ENCODE results near the gene ACTL8. TPM values are rescaled to one million over a fixed set of nuclear protein-coding genes. Genes with fewer than 3 reads are reported as not detected.

Gene ACTL8
- total RNA-seq, 1 donor from 2014 or later = not detected

DNA sequence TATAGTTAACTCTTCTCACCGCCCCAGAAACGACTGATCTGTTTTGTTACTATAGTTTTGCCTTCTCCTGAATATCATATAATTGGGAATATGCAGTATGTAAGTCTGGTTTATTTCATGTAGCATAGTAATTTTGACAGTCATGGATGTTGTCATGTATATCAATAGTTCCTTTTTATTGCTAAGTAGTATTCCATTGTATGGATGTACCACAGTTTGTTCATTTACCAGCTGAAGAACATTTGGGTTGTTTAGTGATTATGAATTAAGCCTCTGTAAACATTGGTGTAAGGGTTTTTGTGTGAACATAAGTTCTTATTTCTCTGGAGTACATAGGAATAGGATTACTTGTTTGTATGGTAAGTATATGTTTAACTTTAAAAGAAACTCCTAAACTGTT, 55.5 kb downstream of the ACTL8 start:
- no peaks in the 10 kb centered on the region for H3K36me3 ChIP-seq (ENCODE audit: control insufficient read depth in 3 of 3, insufficient read depth in 3 of 3, low read length in 3 of 3)
- H3K9me3 ChIP-seq (ENCODE audit: control insufficient read depth in 3 of 3, low read length in 3 of 3) = no peaks in the 10 kb centered on the region
- H3K4me1 ChIP-seq (ENCODE audit: control insufficient read depth in 3 of 3, insufficient read depth in 3 of 3, low read length in 3 of 3) = no peaks in the 10 kb centered on the region
- H3K9ac ChIP-seq (ENCODE audit: low read depth in 1 of 3, low read length in 3 of 3) = no peak overlapping the region
- no peak overlapping the region for H3K27ac ChIP-seq (ENCODE audit: low read depth, low read length)
- no peak overlapping the region for H3K4me3 ChIP-seq (ENCODE audit: low read length in 3 of 3)
- H3K27me3 ChIP-seq (ENCODE audit: control insufficient read depth in 3 of 3, insufficient read depth in 3 of 3, low read length in 3 of 3) = peaks cover 0 to 8% (median 7%) of the 10 kb centered on the region in 3 donors

- H3K36me3 ChIP-seq (ENCODE audit: control insufficient read depth in 3 of 3, insufficient read depth in 3 of 3, low read length in 3 of 3) = no peaks in the 10 kb centered on the region
- no peak overlapping the region for H3K27ac ChIP-seq (ENCODE audit: low read depth, low read length)
- no peak overlapping the region for H3K9ac ChIP-seq (ENCODE audit: low read depth in 1 of 3, low read length in 3 of 3)
- peaks cover 0 to 3% (median 2%) of the 10 kb centered on the region in 3 donors for H3K4me1 ChIP-seq (ENCODE audit: control insufficient read depth in 3 of 3, insufficient read depth in 3 of 3, low read length in 3 of 3)
- no peak overlapping the region for H3K4me3 ChIP-seq (ENCODE audit: low read length in 3 of 3)
- no peaks in the 10 kb centered on the region for H3K9me3 ChIP-seq (ENCODE audit: control insufficient read depth in 3 of 3, low read length in 3 of 3)
- H3K27me3 ChIP-seq (ENCODE audit: control insufficient read depth in 3 of 3, insufficient read depth in 3 of 3, low read length in 3 of 3) = peaks cover 0 to 6% (median 5%) of the 10 kb centered on the region in 3 donors
Observed at GRCh38 chr1:17816511-17816910, 61.4 kb downstream of the ACTL8 start.

- H3K27me3 ChIP-seq (ENCODE audit: control insufficient read depth in 3 of 3, insufficient read depth in 3 of 3, low read length in 3 of 3) = peaks cover 5 to 19% (median 9%) of the 10 kb centered on the region in 3 donors
- peaks cover 0 to 3% (median 2%) of the 10 kb centered on the region in 3 donors for H3K4me1 ChIP-seq (ENCODE audit: control insufficient read depth in 3 of 3, insufficient read depth in 3 of 3, low read length in 3 of 3)
- H3K27ac ChIP-seq (ENCODE audit: low read depth, low read length) = no peak overlapping the region
- no peak overlapping the region for H3K9ac ChIP-seq (ENCODE audit: low read depth in 1 of 3, low read length in 3 of 3)
- no peak overlapping the region for H3K4me3 ChIP-seq (ENCODE audit: low read length in 3 of 3)
- H3K9me3 ChIP-seq (ENCODE audit: control insufficient read depth in 3 of 3, low read length in 3 of 3) = no peaks in the 10 kb centered on the region
- no peaks in the 10 kb centered on the region for H3K36me3 ChIP-seq (ENCODE audit: control insufficient read depth in 3 of 3, insufficient read depth in 3 of 3, low read length in 3 of 3)
Observed at GRCh38 chr1:17819129-17819802, 64.1 kb downstream of the ACTL8 start.

- no peak overlapping the region for H3K4me3 ChIP-seq (ENCODE audit: low read length in 3 of 3)
- H3K27ac ChIP-seq (ENCODE audit: low read depth, low read length) = no peak overlapping the region
- H3K9me3 ChIP-seq (ENCODE audit: control insufficient read depth in 3 of 3, low read length in 3 of 3) = no peaks in the 10 kb centered on the region
- peaks cover 0 to 3% (median 2%) of the 10 kb centered on the region in 3 donors for H3K4me1 ChIP-seq (ENCODE audit: control insufficient read depth in 3 of 3, insufficient read depth in 3 of 3, low read length in 3 of 3)
- H3K27me3 ChIP-seq (ENCODE audit: control insufficient read depth in 3 of 3, insufficient read depth in 3 of 3, low read length in 3 of 3) = peaks cover 5 to 20% (median 9%) of the 10 kb centered on the region in 3 donors
- H3K36me3 ChIP-seq (ENCODE audit: control insufficient read depth in 3 of 3, insufficient read depth in 3 of 3, low read length in 3 of 3) = no peaks in the 10 kb centered on the region
- H3K9ac ChIP-seq (ENCODE audit: low read depth in 1 of 3, low read length in 3 of 3) = no peak overlapping the region
Observed at GRCh38 chr1:17820198-17820597, 65.1 kb downstream of the ACTL8 start.

GRCh38 chr1:17822741-17823426, 67.8 kb downstream of the ACTL8 start:
- Histone ChIP-seq H3K27me3 (ENCODE audit: control insufficient read depth in 3 of 3, insufficient read depth in 3 of 3, low read length in 3 of 3) (peaks cover 12 to 34% (median 34%) of the 10 kb centered on the region in 3 donors), H3K4me3 (ENCODE audit: low read length in 3 of 3) (no peak overlapping the region), H3K4me1 (ENCODE audit: control insufficient read depth in 3 of 3, insufficient read depth in 3 of 3, low read length in 3 of 3) (peaks cover 0 to 3% (median 2%) of the 10 kb centered on the region in 3 donors), H3K27ac (ENCODE audit: low read depth, low read length) (no peak overlapping the region), H3K9me3 (ENCODE audit: control insufficient read depth in 3 of 3, low read length in 3 of 3) (no peaks in the 10 kb centered on the region), H3K9ac (ENCODE audit: low read depth in 1 of 3, low read length in 3 of 3) (no peak overlapping the region), H3K36me3 (ENCODE audit: control insufficient read depth in 3 of 3, insufficient read depth in 3 of 3, low read length in 3 of 3) (no peaks in the 10 kb centered on the region)

GRCh38 chr1:17825273-17826164, 70.4 kb downstream of the ACTL8 start:
- H3K9me3 ChIP-seq (ENCODE audit: control insufficient read depth in 3 of 3, low read length in 3 of 3) = no peaks in the 10 kb centered on the region
- no peak overlapping the region for H3K27ac ChIP-seq (ENCODE audit: low read depth, low read length)
- no peaks in the 10 kb centered on the region for H3K4me1 ChIP-seq (ENCODE audit: control insufficient read depth in 3 of 3, insufficient read depth in 3 of 3, low read length in 3 of 3)
- H3K27me3 ChIP-seq (ENCODE audit: control insufficient read depth in 3 of 3, insufficient read depth in 3 of 3, low read length in 3 of 3) = peaks cover 15 to 56% (median 39%) of the 10 kb centered on the region in 3 donors
- H3K36me3 ChIP-seq (ENCODE audit: control insufficient read depth in 3 of 3, insufficient read depth in 3 of 3, low read length in 3 of 3) = no peaks in the 10 kb centered on the region
- no peak overlapping the region for H3K4me3 ChIP-seq (ENCODE audit: low read length in 3 of 3)
- H3K9ac ChIP-seq (ENCODE audit: low read depth in 1 of 3, low read length in 3 of 3) = no peak overlapping the region

GRCh38 chr1:17826165-17826488, 71.0 kb downstream of the ACTL8 start:
- no peak overlapping the region for H3K27ac ChIP-seq (ENCODE audit: low read depth, low read length)
- no peak overlapping the region for H3K4me3 ChIP-seq (ENCODE audit: low read length in 3 of 3)
- no peaks in the 10 kb centered on the region for H3K9me3 ChIP-seq (ENCODE audit: control insufficient read depth in 3 of 3, low read length in 3 of 3)
- H3K9ac ChIP-seq (ENCODE audit: low read depth in 1 of 3, low read length in 3 of 3) = no peak overlapping the region
- H3K27me3 ChIP-seq (ENCODE audit: control insufficient read depth in 3 of 3, insufficient read depth in 3 of 3, low read length in 3 of 3) = peaks cover 15 to 60% (median 42%) of the 10 kb centered on the region in 3 donors
- H3K36me3 ChIP-seq (ENCODE audit: control insufficient read depth in 3 of 3, insufficient read depth in 3 of 3, low read length in 3 of 3) = no peaks in the 10 kb centered on the region
- no peaks in the 10 kb centered on the region for H3K4me1 ChIP-seq (ENCODE audit: control insufficient read depth in 3 of 3, insufficient read depth in 3 of 3, low read length in 3 of 3)

DNA sequence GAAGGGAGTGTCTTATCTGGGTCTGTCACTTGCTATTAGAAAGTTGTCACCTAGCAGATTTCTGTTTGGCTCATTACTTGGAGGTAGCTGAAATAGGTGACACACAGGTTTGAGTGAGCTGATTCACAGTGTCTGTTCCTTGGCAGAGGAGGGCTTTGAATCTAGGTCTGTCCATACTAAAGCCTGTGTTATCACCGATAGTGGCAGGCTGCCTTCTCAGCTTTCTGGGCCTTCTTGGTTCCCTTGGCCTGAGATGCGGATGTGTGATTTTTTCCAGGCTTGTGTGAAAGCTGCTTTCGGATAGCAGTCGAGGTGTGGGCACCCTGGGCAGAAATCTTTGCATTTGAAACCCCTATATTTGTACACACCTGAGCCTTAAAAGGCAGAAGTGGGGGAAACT, 73.9 kb downstream of the ACTL8 start:
- Histone ChIP-seq H3K27ac (ENCODE audit: low read depth, low read length) (no peak overlapping the region), H3K4me3 (ENCODE audit: low read length in 3 of 3) (no peak overlapping the region), H3K9me3 (ENCODE audit: control insufficient read depth in 3 of 3, low read length in 3 of 3) (no peaks in the 10 kb centered on the region), H3K36me3 (ENCODE audit: control insufficient read depth in 3 of 3, insufficient read depth in 3 of 3, low read length in 3 of 3) (no peaks in the 10 kb centered on the region), H3K9ac (ENCODE audit: low read depth in 1 of 3, low read length in 3 of 3) (no peak overlapping the region), H3K4me1 (ENCODE audit: control insufficient read depth in 3 of 3, insufficient read depth in 3 of 3, low read length in 3 of 3) (no peaks in the 10 kb centered on the region), H3K27me3 (ENCODE audit: control insufficient read depth in 3 of 3, insufficient read depth in 3 of 3, low read length in 3 of 3) (peaks cover 25 to 67% (median 36%) of the 10 kb centered on the region in 3 donors)

GRCh38 chr1:17829579-17829978, 74.4 kb downstream of the ACTL8 start:
- no peak overlapping the region for H3K9ac ChIP-seq (ENCODE audit: low read depth in 1 of 3, low read length in 3 of 3)

More at GRCh38 chr1:17829579-17829978, 74.4 kb downstream of the ACTL8 start:
- H3K9me3 ChIP-seq (ENCODE audit: control insufficient read depth in 3 of 3, low read length in 3 of 3) = no peaks in the 10 kb centered on the region
- H3K36me3 ChIP-seq (ENCODE audit: control insufficient read depth in 3 of 3, insufficient read depth in 3 of 3, low read length in 3 of 3) = no peaks in the 10 kb centered on the region
- no peaks in the 10 kb centered on the region for H3K4me1 ChIP-seq (ENCODE audit: control insufficient read depth in 3 of 3, insufficient read depth in 3 of 3, low read length in 3 of 3)
- H3K27ac ChIP-seq (ENCODE audit: low read depth, low read length) = no peak overlapping the region
- peaks cover 31 to 69% (median 40%) of the 10 kb centered on the region in 3 donors for H3K27me3 ChIP-seq (ENCODE audit: control insufficient read depth in 3 of 3, insufficient read depth in 3 of 3, low read length in 3 of 3)
- H3K4me3 ChIP-seq (ENCODE audit: low read length in 3 of 3) = no peak overlapping the region
